ENCODE data around the gene LARP6.
"Not testable (repeated sequence)": the region's sequence is repeated elsewhere in the genome, so short reads cannot be mapped to it uniquely, and the experiment has no call there.

Gene LARP6

DNA sequence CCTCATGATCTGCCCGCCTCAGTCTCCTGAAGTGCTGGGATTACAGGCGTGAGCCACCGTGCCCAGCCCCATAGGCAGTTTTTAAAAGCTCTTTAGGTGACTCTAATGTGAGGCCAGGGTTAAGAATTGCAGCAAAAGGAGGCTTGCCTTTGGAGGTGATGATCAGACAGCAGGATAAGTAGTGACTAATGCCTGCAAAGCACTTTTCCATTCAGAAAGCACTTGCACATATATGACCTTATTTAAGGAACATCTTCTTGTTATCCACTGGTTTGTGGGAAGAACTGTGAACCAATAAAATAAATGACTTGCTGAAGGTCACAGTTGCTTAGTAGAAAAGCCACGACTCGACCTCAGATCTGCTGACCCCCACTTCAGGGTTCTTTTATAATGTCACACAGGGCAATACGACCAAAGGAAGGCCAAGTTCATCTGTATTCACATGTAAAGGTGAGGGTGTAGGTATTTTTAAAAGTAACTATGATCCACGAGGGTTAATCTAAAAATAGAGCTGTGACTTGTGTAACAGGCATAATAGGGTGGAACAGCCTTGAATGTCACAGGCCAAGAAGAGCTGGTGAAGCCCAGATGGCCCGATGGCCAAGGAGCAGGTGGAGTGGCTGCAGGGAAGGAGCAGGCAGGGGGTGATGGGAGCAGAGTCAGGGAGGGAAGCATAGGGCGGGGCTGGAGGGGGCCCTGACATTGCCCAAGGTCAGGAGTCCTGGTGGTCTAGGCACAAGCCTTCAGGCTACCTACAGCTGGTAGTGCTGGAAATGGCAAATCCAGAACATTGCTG lies 24.4 kb downstream of the LARP6 start:
- no peak for DNase-seq

DNA sequence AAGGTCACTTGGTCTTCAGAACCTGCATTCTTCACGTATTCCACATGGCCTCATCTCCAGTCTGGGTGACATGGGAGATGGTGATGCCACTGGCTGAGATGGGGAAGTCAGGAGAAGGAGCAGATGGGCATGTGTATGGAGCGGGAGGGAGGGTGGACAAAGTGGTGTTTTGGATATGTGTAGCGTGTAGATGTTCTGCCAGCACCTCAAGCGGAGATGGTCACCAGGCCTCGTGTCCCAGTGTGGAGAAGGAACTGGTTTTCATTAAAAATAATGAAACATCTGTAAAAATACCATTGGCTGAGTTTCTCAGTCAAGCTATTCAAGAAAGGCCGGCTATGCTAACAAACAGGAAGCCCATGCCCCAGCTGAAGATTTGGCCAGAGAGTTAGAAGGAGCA lies 26.2 kb downstream of the LARP6 start:
- no peak for DNase-seq

DNA sequence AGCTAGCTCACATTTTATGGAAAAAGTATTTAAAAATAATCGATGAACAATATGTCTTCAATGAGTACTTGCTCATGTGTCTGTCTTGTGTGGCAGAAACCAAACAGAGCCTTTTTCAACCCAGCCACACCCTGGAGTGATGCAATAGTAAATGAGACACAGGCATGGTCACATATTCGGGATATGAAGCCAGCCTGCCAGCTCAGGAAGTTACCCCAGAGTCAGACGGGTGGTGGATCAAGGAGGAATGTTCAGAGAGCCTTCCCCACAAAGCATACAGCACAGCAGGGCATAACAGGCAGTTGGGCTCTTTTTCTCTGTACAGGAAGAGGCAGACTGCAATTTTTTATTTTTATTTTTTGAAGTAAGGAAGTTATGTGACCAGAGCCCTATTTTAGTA lies 27.3 kb downstream of the LARP6 start:
- no peak for DNase-seq

DNA sequence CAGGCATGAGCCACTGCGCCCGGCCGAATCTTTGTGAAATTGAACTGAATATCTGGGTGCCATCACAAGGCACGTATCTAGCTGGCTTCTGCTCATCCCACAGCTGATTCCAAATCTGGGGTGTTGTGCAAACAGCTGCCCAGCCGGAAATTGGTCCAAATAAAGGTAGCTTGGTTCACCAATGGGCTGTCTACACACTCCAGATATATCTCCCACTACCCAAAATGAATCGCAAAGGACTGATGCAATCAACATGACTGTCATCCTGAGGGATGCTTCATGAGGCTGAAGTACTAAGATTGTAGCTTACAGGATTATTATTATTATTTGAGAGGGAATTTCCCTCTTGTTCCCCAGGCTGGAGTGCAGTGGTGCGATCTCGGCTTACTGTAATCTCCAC lies 28.1 kb downstream of the LARP6 start:
- no peak for DNase-seq

DNA sequence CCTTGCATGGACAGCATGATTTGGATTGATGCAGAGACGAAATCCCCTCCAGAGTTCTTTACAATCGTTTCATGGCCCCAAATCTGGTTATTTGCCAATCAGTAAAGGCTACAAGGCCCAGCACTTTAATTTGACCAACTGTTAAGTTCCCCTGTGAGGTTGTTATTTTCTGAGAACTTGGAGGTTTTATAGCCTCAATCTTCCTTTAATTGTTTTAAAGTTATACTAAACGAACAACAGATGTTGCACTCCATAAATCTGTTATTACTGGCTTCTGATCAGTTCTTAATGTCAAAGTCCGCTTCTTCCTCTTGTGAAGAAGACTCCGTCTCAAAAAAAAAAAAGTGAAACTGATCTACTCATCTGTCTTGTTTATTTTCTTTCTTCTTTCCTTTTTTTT lies 30.8 kb downstream of the LARP6 start:
- DNase-seq = no peak

DNA sequence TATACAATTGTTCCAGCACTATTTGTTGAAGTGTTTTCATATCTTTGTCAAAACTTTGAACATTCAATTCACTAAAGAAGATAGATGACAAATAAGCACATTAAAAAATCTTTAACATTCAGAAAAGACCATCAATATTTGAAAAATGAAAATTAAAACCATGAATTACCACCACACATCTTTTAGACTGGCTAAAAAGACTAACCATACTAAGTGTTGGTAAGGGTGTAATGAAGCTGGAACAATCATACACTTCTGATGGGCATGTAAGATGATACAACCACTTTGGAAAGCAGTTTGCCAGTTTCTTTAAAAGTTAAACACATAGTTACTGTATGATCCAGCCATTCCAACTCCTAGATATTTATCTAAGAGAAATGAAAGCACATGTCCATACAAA lies 33.7 kb downstream of the LARP6 start:
- no peak for DNase-seq

DNA sequence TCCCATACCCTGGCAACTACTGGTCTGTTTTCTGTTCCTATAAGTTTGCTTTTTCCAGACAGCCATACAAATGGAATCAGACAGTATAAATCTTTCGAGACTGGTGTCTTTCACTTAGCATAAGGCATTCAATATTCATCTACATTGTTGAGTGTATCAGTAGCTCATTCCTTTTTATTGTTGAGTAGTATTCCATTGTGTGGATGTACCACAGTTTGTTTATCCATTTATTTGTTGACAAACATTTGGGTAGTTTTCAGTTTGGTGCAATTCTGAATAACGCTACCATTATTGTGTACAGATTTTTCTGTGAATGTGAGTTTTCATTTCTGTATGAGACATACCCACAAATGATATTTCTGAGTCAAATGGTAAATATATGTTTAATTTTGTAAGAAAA lies 35.4 kb downstream of the LARP6 start:
- DNase-seq = no peak

DNA sequence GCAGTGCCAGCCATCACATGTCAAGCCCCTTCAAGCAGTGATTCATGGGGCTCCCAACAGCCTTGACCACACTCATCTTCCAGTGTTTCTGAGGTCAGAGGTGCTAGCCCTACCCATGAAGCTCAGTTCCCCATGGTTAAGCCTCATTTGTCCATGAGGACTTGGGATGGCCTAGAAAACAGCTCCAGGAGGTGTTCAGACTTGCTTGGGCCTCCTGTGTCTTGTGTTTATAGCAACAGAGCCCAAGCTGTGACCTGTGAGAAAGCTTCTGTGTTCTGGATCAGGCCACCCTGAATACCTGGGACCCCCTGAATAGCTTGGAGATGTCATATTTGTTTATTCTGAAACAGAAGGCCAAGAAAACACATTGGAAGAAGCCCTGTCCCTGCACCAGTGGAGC lies 36.7 kb downstream of the LARP6 start:
- DNase-seq = no peak

DNA sequence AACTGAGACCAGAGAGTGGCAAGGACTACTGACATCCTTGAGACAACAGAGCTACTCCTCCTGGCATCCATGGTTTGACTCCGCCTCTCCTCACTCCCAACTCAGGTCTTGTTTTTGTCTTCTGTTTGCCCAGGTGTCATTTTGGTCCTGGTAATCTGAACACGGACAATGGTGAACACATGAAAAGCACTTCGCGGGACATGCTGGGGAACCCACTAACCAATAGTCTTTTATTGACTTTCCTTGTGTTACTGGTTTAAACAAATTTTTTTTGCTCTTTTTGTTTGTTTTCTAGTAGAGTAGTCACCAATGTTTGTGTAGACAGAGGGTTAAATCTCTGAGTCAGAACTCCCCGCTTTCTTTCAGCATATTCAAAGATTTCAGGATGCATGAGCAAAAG lies 38.4 kb downstream of the LARP6 start:
- DNase-seq = no peak

DNA sequence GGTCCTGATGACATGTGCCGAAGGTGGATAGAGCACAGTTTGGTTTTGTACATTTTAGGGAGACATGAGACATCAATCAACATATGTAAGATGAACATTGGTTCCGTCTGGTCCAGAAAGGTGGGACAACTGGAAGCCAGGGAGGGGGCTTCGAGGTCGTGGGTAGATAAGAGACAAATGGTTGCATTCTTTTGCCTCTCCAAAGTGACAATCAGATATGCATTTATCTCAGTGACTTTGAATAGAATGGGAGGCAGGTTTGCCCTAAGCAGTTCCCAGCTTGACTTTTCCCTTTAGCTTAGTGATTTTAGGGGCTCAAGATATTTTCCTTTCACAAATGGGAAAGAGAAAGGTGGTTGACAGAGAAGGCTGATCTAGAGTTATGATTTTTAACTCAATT lies 38.9 kb downstream of the LARP6 start:
- DNase-seq = not testable (repeated sequence)

DNA sequence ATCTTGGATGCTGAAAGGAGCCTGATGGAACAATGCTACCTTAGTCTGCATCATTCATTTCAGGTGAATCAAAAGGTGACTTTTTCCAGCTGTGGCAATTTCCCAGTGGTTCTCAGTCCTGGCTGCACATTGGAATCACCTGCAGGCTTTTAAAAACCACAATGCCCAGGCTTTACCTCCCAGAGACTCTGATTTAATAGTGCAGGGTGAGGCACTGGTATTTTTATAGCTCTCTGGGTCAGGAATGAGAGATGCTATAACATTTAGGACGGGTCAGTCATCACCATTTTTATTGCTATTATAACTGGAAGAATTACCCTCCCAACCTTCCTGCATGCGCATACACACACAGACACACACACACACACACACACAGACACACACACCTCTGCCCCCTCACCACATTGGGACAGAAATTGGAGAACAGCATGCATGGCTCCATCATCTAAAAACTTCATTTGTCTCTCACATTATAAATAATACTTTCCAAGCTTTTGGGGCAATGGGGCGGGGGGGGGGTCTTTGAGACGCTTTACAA lies 41.1 kb downstream of the LARP6 start:
- DNase-seq = no peak

DNA sequence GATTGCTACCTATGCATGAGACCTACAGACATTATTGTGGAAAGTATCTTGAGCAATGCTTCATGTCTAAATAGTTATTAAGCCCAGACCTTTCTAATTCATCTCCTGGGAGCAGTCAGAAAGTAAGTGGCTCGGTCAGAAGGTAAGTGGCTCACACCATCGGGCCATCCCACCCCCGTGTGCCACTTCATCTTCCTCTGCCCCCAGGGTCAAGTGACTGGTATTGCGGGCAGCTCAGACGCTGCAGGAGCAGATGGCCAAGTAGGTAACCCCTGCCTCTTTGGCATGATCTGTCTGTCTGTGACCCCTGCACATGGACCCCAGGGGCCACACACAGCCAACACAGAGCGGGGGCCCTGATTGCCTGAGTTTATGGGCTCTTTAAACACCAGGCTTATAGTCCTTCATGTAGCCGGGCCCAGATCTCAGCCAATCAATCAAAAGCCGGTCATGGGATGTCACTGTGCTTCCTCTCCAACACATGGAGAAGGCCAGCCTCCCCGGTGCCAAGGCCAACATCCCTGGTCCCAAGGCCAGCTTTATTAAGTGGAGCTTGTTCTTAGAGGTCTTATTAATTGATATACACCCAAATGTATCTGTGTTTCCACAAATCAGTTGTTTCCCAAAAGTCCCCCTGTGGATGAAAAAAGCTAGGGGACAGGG lies 42.9 kb downstream of the LARP6 start:
- DNase-seq = no peak

DNA sequence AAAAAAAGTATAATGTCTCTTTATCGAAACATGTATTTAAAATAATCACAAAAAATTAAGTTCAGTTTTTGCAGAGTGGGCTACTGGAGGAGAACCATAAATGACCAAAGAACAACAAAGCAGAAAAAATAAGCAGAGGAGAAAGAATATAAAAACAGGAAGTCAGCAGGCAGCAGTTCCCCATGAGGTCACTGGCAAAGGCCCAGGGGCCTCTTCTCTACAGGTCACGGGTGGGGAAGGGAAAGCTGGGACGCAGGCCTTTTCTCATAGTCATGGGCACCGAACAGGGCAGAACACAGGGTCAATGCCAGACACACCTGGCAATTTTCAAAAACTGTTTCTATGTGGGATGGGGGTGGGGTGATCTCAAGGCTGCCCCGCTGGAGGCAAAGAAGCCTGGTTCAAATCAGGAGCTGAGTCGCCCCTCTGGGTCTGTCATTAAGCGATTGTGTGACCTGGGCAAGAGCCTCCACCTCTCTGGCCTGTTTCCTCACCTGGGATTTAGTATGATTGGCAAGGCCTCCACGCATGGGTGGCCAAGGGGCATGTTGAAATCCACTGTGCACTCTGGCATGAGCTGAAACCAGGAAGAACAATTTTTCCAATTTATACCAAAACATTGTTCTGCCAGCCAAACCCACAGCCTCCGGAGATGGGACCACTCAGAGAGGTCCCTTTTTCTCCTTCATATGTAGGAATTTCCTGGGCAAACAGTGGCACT lies 46.8 kb downstream of the LARP6 start:
- no peak for DNase-seq

DNA sequence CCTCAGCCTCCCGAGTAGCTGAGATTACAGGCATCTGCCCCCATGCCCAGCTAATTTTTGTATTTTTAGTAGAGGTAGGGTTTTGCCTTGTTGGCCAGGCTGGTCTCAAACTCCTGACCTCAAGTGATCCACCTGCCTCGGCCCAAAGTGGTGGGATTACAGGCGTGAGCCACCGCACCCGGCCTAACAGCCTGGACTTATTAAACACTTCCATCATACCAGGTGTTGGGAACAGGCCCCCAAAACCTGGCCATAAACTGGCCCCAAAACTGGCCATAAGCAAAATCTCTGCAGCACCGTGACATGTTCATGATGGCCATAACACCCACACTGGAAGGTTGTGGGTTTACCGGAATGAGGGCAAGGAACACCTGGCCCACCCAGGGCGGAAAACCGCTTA lies 49.6 kb downstream of the LARP6 start:
- not testable (repeated sequence) for DNase-seq

DNA sequence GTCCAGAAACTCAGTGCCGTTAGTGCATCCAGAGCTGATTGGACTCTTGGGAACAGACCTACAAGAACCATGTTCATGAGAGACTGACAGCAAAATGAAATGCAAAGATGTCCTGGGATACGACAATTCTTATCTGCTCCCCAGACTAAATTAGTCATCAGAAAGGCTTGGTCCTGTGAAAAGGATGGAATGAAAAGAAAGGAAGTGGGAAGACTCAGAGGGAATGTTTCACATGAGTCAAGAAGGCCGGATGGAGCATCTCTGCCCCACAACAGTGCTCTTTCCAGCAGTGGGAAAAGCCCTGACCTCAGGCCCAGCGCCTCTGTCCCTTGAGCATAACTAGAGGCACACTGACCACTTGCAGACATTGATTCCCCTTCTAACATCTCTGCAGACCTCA lies 51.3 kb downstream of the LARP6 start:
- DNase-seq = no peak

DNA sequence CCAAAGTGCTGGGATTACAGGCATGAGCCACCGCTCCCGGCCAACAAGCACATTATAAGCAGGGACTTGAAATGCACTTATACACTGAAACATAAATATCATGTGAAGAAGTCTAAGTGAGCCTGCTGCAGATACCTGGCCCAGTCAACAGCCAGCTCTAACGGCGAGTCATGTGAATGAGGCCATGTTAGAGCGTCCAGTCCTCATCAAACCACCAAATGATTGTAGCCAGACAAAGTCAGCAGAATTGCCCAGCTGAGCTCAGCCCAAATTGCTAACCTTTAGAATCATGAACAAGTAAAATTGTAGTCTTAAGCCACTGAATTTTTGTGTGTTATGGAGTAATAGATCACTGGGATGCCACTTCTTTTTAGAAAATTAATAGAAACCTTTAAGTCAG lies 52.8 kb downstream of the LARP6 start:
- DNase-seq = no peak

DNA sequence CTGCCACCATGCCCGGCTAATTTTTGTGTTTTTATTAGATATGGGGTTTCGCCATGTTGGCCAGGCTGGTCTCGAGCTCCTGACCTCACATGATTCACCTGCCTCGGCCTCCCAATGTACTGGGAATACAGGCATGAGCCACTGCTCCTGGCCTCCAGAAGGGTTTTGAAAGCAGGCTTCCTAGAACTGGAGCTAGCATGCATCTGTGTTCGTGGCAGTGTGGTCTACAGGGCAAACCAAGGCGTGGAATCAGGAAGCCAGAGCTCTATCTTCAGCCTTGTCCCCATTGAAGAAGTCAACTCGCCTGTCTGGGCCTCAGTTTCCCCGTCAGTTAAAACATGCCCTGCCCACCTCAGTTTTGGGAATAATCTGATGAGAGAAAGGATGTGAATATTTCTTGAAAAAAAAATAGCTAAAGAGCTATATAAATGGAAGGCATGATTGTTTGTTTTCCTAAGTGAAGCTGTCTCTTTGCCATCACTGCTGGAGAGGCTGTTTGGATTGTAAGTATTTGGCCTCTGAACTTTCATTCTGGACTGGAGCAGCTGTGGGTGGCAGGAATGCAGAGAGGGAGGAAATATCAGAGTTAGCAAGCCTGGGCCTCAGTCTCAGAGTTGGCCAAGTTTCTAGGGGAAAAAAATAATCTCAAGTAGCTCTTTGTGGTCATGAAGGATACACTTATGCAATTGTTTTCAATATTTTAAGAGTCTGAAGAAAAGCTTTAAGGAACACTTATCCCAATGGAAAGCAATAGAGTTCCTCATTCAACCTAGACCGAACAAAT lies 54.1 kb downstream of the LARP6 start:
- no peak for DNase-seq

DNA sequence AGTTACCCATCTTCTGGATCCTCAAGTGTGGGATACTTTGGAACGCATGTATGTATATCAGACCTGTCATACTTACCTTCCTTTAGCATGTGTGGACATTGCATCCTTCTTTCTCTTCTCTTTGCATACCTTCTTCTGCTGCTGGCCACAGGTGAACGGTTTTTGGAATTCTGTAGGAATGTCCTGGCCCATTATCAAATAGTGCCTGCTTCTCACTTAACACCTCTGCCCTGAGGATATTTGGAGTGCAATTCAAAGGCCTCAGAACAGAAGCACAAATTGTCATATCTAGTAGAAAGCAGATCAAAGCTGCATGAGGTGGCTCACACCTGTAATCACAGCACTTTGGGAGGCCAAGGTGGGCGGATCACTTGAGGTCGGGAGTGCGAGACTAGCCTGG lies 56.5 kb downstream of the LARP6 start:
- DNase-seq = no peak

DNA sequence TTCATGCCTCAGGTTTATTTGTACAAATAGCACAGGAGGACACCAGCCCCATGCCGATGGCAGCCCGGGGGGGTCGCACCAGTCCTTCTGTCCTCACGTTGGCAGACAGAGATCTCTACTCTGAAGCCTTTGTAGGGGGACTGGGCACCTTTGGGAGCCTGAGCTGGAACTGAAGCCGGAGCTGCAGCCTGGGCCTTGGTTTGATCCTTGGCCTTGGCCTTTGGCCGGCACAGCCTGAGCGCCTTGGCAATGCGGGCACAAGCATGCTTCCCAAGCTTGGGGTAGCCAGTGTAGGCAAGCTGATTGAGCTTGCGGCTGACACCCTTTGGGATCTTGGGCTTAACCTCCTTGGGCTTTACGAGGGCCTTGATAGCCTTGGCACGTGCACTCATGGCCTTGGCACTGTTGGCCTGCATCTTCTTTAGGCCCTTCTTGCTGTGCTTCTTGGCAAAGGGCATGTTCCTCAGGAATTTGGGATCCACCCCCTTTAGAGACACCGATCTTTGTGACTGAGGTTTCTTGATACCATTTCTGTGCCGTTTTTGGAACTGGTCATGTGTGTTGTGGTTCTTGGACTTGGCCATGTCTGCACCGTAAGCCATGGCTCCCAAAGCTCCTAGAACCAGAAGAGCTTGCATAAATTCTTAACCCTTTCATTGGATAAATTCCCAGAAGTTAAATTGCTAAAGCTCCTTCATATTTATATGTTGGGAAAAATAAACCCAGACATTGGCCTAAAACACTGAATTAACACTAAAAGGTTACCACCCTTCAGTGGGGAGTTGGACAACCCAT lies 57.2 kb downstream of the LARP6 start:
- DNase-seq = no peak

DNA sequence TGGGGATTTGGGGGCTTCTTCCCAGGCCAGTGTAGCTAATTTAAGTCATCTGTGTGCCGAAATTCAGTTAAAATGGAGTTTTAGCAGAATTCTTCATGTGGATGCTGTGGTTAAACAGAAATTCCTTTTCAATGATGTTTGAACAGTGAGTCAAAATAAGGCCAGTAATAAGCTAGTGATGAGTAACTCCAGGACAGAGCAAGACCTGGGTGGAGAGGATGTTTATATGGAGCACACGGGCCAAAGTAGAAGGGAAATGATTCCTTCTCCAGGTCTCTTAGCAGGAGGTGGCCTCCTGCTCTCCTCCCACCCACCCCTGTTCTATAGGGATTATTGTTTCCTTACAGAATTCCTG lies 58.7 kb downstream of the LARP6 start:
- DNase-seq = no peak

DNA sequence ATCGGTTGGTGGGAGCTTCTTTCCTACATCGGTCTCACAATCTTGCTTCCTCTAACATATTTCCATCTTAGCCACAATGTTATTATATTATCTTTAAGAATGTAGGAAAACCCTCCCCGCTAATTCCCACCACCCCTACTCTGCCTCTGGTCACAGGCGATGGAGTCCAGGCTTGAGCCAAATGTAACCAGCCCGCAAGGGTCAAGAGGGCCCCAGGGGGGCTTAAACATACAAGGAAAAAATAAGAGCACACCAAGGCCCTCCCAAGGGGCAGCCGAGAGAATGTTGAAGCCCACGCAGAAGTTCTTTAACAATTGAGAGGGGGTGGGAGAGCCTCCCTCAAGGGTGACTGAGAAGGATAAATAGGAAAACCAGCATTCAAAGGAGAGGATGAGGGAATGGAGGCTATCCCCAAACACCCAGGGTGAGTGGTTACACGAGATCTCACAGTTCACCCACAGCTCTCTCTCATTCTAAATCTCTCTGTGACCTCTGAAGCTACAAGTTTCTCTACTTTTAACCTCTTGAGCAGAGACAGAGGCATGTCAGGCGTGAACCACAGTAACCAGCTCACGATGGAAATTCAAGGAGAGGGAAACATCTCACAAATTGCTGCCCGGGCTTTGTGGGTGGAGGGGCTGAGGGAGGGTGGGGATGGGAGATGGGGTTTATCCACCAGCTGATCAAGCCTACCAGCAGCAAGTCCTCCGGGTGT lies 59.2 kb downstream of the LARP6 start:
- DNase-seq = no peak

DNA sequence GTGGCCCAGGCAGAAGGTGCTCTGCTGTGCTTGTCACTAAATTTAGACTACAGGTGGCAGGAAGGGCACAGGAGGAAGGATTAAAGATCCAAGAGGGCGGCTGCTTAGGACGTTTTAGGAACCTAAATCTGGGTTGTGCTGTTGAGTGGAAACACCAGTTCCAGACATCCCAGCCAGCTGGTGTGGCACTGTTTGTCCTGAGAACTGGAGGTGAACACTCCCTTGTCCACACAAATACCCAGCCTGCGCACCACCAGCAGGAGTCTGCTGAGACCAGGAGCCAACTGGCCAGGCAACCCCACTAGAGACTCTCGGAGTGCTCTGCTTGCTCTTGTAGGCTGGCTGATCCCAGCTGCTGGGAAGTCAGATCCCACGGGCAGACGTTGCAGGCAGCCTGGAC lies 60.3 kb downstream of the LARP6 start:
- no peak for DNase-seq
